ENCODE results near the gene SLC24A2. TPM values are rescaled to one million over a fixed set of nuclear protein-coding genes. Genes with fewer than 3 reads are reported as not detected.

SLC24A2 gene
- total and polyA plus RNA-seq, 2 of the 8 experiments (the other 6 are each of a cell fraction or from before 2014, with no cell fraction given), result 2.8 to 6.5 TPM

DNA sequence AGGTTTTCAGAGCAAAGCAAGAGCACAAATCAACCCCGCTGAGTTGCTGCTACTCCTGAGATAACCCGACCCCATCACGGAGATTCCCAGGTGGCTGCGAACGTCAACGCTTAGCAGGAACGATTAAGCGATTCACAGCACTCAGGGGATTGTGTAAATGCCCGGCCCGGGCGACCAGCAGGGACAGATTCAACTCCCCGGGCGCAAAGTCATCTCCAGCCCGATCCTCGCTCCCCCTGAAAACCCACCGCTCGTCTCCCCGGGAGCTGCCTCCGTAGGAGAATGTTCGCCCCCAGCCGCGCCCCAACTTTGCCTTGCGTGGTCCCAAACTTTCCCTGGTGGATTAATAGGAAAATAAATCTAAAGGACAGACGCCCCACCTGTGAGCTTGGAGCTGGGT, 685 bp downstream of the SLC24A2 start (continued):
- TF ChIP-seq HDAC2 (IDR thresholded peaks at IDR 0.05; ENCODE audit: borderline replicate concordance in 1 of 2, low read depth in 2 of 2, low read length in 2 of 2) (0 out of 4 replicates have a peak, but pooled peaks of 1 of the 2 experiments have one; percentile 44), RAD21 (IDR thresholded peaks at IDR 0.05 in 1 of 2, conservative IDR thresholded peaks at IDR 0.05 in 1 of 2; ENCODE audit: low read depth in 2 of 2, low read length in 2 of 2) (peak; percentile 0 to 4; a peak in 1 of 4 replicates), NANOG (IDR thresholded peaks at IDR 0.05; ENCODE audit: insufficient read depth, low read depth, low read length, poor library complexity, severe bottlenecking) (peak; percentile 96), FOSL1 (IDR thresholded peaks at IDR 0.05; ENCODE audit: insufficient read depth, low read depth, low read length) (no peak), TCF12 (IDR thresholded peaks at IDR 0.05; ENCODE audit: low read depth, low read length) (peak; percentile 68), SP1 (IDR thresholded peaks at IDR 0.05; ENCODE audit: low read depth, low read length) (no peak), SIN3A (conservative IDR thresholded peaks at IDR 0.05 in 1 of 2, IDR thresholded peaks at IDR 0.05 in 1 of 2; ENCODE audit: low read depth in 1 of 2, low read length in 2 of 2) (peak; percentile 52 to 72; a peak in 1 of 4 replicates), CEBPB (IDR thresholded peaks at IDR 0.05; ENCODE audit: low read depth, low read length) (peak; percentile 52)
- TF ChIP-seq, protein P1, sequence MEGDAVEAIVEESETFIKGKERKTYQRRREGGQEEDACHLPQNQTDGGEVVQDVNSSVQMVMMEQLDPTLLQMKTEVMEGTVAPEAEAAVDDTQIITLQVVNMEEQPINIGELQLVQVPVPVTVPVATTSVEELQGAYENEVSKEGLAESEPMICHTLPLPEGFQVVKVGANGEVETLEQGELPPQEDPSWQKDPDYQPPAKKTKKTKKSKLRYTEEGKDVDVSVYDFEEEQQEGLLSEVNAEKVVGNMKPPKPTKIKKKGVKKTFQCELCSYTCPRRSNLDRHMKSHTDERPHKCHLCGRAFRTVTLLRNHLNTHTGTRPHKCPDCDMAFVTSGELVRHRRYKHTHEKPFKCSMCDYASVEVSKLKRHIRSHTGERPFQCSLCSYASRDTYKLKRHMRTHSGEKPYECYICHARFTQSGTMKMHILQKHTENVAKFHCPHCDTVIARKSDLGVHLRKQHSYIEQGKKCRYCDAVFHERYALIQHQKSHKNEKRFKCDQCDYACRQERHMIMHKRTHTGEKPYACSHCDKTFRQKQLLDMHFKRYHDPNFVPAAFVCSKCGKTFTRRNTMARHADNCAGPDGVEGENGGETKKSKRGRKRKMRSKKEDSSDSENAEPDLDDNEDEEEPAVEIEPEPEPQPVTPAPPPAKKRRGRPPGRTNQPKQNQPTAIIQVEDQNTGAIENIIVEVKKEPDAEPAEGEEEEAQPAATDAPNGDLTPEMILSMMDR (IDR thresholded peaks at IDR 0.05; ENCODE audit: control extremely low read depth in 1 of 3, insufficient read depth in 1 of 3, low read depth in 1 of 3, low read length in 3 of 3), result no peak
